Thyroid gland (tissue), 4 donors: ENCODE results near the gene RBL1. TPM values are rescaled to one million over a fixed set of nuclear protein-coding genes. Genes with fewer than 3 reads are reported as not detected.
"Not testable (repeated sequence)": the region's sequence is repeated elsewhere in the genome, so short reads cannot be mapped to it uniquely, and the experiment has no call there.

Experiments used
- DNase-seq, 2 donors: peaks; one replicate each; pipeline ENCODE4 v3.0.0-alpha.2; 2019
- H3K27ac ChIP-seq, 3 donors: fragments of 200-600 bp; sonication (generic); 1 replicate in 2 of 3; 2 replicates in 1 of 3; pipeline ENCODE4 v1.5.1; 2016 to 2019; ENCODE audit warnings: mild to moderate bottlenecking in 1 of 3, moderate library complexity in 1 of 3
- H3K27me3 ChIP-seq: fragments of 200-600 bp; sonication (generic); one replicate; pipeline ENCODE4 v1.5.1; 2019
- H3K36me3 ChIP-seq, 2 donors: fragments of 200-600 bp; sonication (generic); one replicate each; pipeline ENCODE4 v1.5.1; 2016 to 2019
- H3K4me1 ChIP-seq, 2 donors: fragments of 200-600 bp; sonication (generic); one replicate each; pipeline ENCODE4 v1.5.1; 2017 to 2019
- H3K4me3 ChIP-seq, 3 donors: fragments of 200-600 bp; sonication (generic); replicated peaks in 1 of 3; 1 replicate in 2 of 3; 2 replicates in 1 of 3; pipeline ENCODE4 v1.5.1; 2016; ENCODE audit warnings: mild to moderate bottlenecking in 1 of 3
- H3K9me3 ChIP-seq: fragments of 200-600 bp; sonication (generic); one replicate; pipeline ENCODE4 v1.5.1; 2017
- POLR2A ChIP-seq, 2 donors: fragments of 450-650 bp; IDR thresholded peaks; one replicate each; pipeline ENCODE4 v1.6.1; 2017; ENCODE audit warnings: antibody characterized with exemption in 2 of 2, mild to moderate bottlenecking in 2 of 2, moderate library complexity in 1 of 2
- WGBS, 2 donors: methylation state at CpG; one replicate each; pipeline ENCODE4 v1.1.5; 2017; 5-methylcytosine and 5-hydroxymethylcytosine counted together
- intact Hi-C: fragments of 100-400 bp; cut with DNase I; formaldehyde crosslinking; loops from one replicate; pipeline ENCODE4 v1.15.1; 2023
- total RNA-seq, 4 donors: library from RNA; depleted of rRNA; stranded (reverse); fragments of >200 nt; gene quantifications; one replicate each; pipeline ENCODE4 v1.2.3, GENCODE V29; 2016
- TF ChIP-seq, protein P1 (sequence below), 6 experiments: fragments of 200-600 bp in 3 of 6; fragments of 450-650 bp in 3 of 6; sonication (generic) in 3 of 6; IDR thresholded peaks; one replicate each; pipeline ENCODE4 v1.5.1; 2016 to 2019; ENCODE audit warnings: antibody characterized with exemption in 6 of 6, mild to moderate bottlenecking in 2 of 6, inconsistent platforms in 1 of 6, moderate library complexity in 1 of 6

RBL1 gene
- total RNA-seq, 4 donors from 2014 or later: 6.4 to 12.1 (median 7.1) TPM

- H3K4me3 ChIP-seq: no peak overlapping the region
- 90 to 95% methylated on average over 2 of the region's 2 CpGs for WGBS, 2 donors
- intact Hi-C loops: no loop called here
- H3K36me3 ChIP-seq: no peaks in the 10 kb centered on the region
- TF ChIP-seq POLR2A (IDR thresholded peaks at IDR 0.05): no peak
- TF ChIP-seq, protein P1, sequence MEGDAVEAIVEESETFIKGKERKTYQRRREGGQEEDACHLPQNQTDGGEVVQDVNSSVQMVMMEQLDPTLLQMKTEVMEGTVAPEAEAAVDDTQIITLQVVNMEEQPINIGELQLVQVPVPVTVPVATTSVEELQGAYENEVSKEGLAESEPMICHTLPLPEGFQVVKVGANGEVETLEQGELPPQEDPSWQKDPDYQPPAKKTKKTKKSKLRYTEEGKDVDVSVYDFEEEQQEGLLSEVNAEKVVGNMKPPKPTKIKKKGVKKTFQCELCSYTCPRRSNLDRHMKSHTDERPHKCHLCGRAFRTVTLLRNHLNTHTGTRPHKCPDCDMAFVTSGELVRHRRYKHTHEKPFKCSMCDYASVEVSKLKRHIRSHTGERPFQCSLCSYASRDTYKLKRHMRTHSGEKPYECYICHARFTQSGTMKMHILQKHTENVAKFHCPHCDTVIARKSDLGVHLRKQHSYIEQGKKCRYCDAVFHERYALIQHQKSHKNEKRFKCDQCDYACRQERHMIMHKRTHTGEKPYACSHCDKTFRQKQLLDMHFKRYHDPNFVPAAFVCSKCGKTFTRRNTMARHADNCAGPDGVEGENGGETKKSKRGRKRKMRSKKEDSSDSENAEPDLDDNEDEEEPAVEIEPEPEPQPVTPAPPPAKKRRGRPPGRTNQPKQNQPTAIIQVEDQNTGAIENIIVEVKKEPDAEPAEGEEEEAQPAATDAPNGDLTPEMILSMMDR (IDR thresholded peaks at IDR 0.05): no peak
- no peak for DNase-seq
- no peaks in the 10 kb centered on the region for H3K27me3 ChIP-seq
- H3K9me3 ChIP-seq: no peaks in the 10 kb centered on the region
- H3K27ac ChIP-seq: no peak overlapping the region
- no peaks in the 10 kb centered on the region for H3K4me1 ChIP-seq
Measured at GRCh38 chr20:37020636-37021035, 75.2 kb downstream of the RBL1 start.

DNA sequence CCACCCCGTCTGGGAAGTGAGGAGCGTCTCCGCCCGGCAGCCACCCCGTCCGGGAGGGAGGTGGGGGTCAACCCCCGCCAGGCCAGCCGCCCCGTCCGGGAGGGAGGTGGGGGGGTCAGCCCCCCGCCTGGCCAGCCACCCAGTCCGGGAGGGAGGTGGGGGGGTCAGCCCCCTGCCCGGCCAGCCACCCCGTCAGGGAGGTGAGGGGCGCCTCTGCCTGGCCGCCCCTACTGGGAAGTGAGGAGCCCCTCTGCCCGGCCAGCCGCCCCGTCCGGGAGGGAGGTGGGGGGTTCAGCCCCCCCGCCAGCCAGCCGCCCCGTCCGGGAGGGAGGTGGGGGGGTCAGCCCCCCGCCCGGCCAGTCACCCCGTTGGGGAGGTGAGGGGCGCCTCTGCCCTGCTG lies 83.2 kb downstream of the RBL1 start:
- H3K36me3 ChIP-seq, H3K27ac ChIP-seq, H3K9me3 ChIP-seq, H3K4me3 ChIP-seq, intact Hi-C loops, H3K27me3 ChIP-seq, DNase-seq, H3K4me1 ChIP-seq: not testable (repeated sequence)
- no CpG with 5 or more reads among the region's 28 CpGs for WGBS, 2 donors

DNA sequence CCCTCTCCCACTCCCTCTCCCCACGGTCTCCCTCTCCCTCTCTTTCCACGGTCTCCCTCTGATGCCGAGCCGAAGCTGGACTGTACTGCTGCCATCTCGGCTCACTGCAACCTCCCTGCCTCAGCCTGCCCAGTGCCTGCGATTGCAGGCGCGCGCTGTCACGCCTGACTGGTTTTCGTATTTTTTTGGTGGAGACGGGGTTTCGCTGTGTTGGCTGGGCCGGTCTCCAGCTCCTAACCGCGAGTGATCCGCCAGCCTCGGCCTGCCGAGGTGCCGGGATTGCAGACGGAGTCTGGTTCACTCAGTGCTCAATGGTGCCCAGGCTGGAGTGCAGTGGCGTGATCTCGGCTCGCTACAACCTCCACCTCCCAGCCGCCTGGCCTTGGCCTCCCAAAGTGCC lies 83.9 kb downstream of the RBL1 start:
- H3K9me3 ChIP-seq, DNase-seq, intact Hi-C loops, H3K27me3 ChIP-seq, H3K27ac ChIP-seq, H3K4me3 ChIP-seq, H3K36me3 ChIP-seq, H3K4me1 ChIP-seq: not testable (repeated sequence)
- 96 to 98% methylated on average over 20 to 24 of the region's 25 CpGs for WGBS, 2 donors

- intact Hi-C loops: no loop called here
- Histone ChIP-seq H3K27me3 (no peaks in the 10 kb centered on the region), H3K4me3 (no peak overlapping the region), H3K4me1 (peaks cover 7 to 10% of the 10 kb centered on the region in 2 donors), H3K9me3 (no peaks in the 10 kb centered on the region), H3K36me3 (no peaks in the 10 kb centered on the region), H3K27ac (no peak overlapping the region)
- no peak for DNase-seq
- no peak for TF ChIP-seq POLR2A (IDR thresholded peaks at IDR 0.05)
- TF ChIP-seq, protein P1 (IDR thresholded peaks at IDR 0.05): no peak
Measured at GRCh38 chr20:37011147-37011546, 84.7 kb downstream of the RBL1 start.

DNA sequence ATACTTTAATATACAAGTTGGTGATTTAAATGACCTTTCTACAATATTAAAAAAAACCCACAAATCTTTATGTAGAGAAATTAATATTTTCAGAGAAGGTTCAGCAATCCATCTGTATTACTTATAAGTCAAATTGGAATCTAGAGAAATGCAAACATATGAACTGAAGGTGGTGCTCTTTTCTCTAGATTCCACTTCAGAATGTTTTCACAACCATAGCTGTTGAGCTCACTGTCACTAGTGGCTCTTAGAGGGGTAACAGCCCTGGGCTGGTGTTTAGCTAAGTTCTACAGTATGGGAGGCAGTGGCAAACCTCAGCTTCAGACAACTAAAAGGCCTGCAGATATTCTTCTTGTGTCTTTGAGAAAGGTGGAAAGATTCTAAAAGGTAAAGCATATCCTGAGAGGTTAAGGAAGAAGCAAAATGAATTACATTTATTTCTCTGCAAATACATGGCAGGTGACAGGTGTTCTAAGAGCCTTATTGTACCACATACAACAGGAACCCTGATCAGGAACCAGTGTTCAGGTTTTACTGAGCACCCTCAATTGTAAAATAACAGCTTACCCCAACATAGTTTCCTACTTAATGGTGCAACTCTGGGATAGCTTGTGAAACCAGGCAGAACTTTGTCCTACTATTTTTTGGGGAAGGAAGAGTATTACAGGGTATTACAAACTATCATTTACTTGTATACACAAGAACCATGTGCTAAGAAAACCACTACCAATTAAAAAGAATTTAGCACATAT lies 87.7 kb downstream of the RBL1 start:
- Histone ChIP-seq H3K4me1 (peaks cover 7 to 10% of the 10 kb centered on the region in 2 donors), H3K9me3 (no peaks in the 10 kb centered on the region), H3K27me3 (no peaks in the 10 kb centered on the region), H3K4me3 (no peak overlapping the region), H3K27ac (peak overlapping the region in 1 of 3 donors; percentile 2), H3K36me3 (no peaks in the 10 kb centered on the region)
- no peak for TF ChIP-seq POLR2A (IDR thresholded peaks at IDR 0.05)
- TF ChIP-seq, protein P1 (IDR thresholded peaks at IDR 0.05): peak in 5 of 6 experiments; percentile 21 to 81 (median 50)
- DNase-seq: peak; percentile 33 to 49
- intact Hi-C loops: loop anchor here (10.0 kb wide), 1 partner anchor 187 kb away; no protein-coding TSS in a partner anchor

- DNase-seq, H3K4me1 ChIP-seq, H3K27ac ChIP-seq, H3K9me3 ChIP-seq, H3K27me3 ChIP-seq, H3K36me3 ChIP-seq, H3K4me3 ChIP-seq: not testable (repeated sequence)
- intact Hi-C loops: loop anchor here (10.0 kb wide), 1 partner anchor 189 kb away; no protein-coding TSS in a partner anchor
- WGBS, 2 donors: 91 to 92% methylated on average over 11 of the region's 11 CpGs
Measured at GRCh38 chr20:37005062-37005942, 90.5 kb downstream of the RBL1 start.

DNA sequence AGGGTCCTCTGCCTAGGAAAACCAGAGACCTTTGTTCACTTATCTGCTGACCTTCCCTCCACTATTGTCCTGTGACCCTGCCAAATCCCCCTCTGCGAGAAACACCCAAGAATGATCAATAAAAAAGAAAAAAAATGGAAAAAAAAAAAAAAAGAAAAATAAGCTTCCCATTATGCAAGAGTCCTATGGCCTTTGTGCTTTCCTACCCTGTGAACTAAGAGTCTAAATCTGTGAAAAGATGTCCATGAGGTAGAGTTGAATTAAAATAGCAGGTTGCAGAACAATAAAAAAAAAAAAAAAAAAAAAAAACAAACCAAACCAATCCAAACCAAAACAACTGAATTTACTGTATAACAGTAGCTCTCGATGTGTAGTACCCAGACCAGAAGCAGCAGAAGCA lies 94.2 kb downstream of the RBL1 start:
- 96 to 99% methylated on average over 2 of the region's 2 CpGs for WGBS, 2 donors
- intact Hi-C loops: loop anchor here (10.0 kb wide), 1 partner anchor 193 kb away; no protein-coding TSS in a partner anchor
- DNase-seq: not testable (repeated sequence)

DNA sequence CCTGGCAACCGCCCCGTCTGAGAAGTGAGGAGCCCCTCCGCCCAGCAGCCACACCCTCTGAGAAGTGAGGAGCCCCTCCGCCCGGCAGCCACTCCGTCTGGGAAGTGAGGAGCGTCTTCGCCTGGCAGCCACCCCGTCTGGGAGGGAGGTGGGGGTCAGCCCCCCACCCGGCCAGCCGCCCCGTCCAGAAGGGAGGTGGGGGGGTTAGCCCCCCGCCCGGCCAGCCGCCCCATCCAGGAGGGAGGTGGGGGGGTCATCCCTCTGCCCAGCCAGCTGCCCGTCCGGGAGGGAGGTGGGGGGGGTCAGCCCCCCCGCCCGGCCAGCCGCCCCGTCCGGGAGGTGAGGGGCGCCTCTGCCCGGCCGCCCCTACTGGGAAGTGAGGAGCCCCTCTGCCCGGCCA lies 95.6 kb downstream of the RBL1 start:
- WGBS, 2 donors: no CpG with 5 or more reads among the region's 26 CpGs
- intact Hi-C loops: loop anchor here (10.0 kb wide), 1 partner anchor 195 kb away; no protein-coding TSS in a partner anchor
- H3K27me3 ChIP-seq, H3K4me3 ChIP-seq, H3K27ac ChIP-seq, H3K4me1 ChIP-seq, H3K36me3 ChIP-seq, DNase-seq, H3K9me3 ChIP-seq: not testable (repeated sequence)

More for the DNA sequence above, 94.2 kb downstream of the RBL1 start:
- not testable (repeated sequence) for H3K27me3 ChIP-seq, H3K4me3 ChIP-seq, H3K27ac ChIP-seq, H3K4me1 ChIP-seq, H3K9me3 ChIP-seq, H3K36me3 ChIP-seq
